COLO668 (cell line): ENCODE data around the gene ITPK1.
A peak's percentile ranks its signal among the peaks of the same experiment; 100 is the strongest.

Experiments used
- DNase-seq: peaks from one replicate; lab custom pipeline; 2025; ENCODE audit not compliant: unreplicated experiment; lab: John Stamatoyannopoulos, UW

Gene ITPK1

GRCh38 chr14:92956961-92957360, 158.8 kb downstream of the ITPK1 start:
- peak; percentile 86 for DNase-seq

- DNase-seq = no peak
Observed at GRCh38 chr14:92955381-92955780, 160.3 kb downstream of the ITPK1 start.

DNA sequence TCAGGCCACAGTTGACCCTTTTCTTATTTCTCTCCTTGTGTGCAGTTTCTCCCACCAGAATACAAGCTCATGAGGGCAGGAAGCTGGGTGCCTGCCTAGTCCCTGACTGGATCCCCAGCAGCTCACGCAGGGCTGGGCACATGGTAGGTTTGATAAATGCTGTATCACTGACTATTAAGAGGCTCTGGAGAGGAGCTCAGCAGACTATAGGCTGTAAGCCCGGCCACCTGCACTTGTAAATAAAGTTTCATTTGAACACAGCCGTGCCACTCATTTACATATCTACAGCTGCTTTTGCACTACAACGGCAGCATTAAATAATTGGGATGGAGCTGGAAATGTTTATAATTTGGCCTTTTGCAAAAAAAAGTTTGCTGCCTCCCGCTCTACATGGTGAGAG, 160.8 kb downstream of the ITPK1 start:
- no peak for DNase-seq

GRCh38 chr14:92953526-92953925, 162.2 kb downstream of the ITPK1 start:
- no peak for DNase-seq

- DNase-seq = no peak
Observed at GRCh38 chr14:92952481-92953298, 163.0 kb downstream of the ITPK1 start.

- DNase-seq = peak; percentile 88
Observed at GRCh38 chr14:92951912-92952471, 163.7 kb downstream of the ITPK1 start.

GRCh38 chr14:92951261-92951660, 164.5 kb downstream of the ITPK1 start:
- DNase-seq = no peak

DNA sequence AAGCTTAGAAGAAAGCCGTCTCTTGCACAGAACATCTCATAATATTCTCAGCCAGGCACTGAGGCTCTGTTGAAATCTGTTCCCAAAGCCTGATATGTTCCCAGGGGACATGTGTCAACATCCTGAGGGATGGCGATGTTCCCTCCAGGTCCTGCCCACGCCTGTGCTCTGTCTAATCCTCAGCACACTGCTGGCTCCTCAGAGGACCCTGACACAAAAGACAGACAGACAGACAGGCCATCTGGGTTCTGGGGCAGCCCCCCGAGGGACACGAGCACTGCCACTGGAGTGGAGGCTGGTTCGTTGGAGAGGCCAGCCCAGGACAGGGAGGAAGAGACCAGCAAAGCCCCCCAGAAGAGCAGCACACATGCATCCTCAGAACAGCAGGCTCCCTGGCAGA, 165.0 kb downstream of the ITPK1 start:
- no peak for DNase-seq

DNA sequence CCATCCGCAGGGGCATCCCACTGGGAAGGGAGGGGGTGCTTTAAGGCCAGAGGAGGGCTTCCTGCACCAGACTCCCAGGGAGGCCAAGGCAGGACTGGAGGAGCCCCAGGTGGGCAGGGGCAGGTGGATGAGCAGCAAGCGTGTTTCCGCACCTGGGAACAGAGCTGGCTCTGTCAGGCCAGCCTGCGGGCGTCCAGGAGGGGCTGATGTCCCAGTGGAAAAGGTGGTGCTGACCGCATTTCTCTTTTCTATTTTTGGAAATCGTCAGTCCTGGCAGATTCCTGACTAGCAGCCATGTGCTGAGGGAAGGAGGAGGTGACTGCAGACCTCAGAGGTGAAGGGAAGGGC, 165.6 kb downstream of the ITPK1 start:
- no peak for DNase-seq

DNA sequence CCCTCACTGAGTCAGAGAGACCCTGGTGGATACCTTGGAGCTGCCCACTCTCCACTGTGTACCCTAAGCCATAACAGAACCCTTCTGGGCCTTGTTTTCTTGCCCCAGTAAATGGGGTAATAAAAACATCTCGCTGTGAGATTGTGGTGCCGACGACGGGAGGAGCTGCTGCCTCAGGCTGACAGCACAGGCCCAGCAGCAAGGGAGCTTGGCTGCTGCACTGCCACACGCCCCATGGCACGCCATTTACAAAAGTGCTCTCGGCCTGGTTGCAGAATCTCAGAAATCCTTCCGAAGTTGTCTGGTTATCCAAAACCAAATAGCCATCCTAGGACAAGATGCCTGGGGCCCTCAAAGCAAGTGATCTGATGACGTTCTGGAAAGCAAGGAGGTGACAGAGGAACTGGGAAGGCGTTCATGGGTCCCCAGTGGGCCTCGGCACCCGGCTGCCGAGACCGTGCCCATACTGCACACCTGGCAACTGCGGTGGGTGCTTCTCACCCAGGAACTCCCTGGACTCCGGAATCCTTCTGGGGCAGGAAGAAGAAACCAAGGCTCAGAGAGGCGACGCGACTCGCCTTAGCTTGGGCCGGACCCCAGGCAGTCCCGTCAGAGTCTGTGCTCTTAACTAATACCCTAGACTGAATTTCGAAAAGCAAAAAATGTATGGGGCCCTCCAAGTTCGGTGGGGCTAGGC, 166.1 kb downstream of the ITPK1 start:
- no peak for DNase-seq

- DNase-seq = no peak
Observed at GRCh38 chr14:92948647-92949046, 167.1 kb downstream of the ITPK1 start.

- no peak for DNase-seq
Observed at GRCh38 chr14:92946847-92947545, 168.7 kb downstream of the ITPK1 start.

- peak; percentile 90 for DNase-seq
Observed at GRCh38 chr14:92945959-92946846, 169.5 kb downstream of the ITPK1 start.

DNA sequence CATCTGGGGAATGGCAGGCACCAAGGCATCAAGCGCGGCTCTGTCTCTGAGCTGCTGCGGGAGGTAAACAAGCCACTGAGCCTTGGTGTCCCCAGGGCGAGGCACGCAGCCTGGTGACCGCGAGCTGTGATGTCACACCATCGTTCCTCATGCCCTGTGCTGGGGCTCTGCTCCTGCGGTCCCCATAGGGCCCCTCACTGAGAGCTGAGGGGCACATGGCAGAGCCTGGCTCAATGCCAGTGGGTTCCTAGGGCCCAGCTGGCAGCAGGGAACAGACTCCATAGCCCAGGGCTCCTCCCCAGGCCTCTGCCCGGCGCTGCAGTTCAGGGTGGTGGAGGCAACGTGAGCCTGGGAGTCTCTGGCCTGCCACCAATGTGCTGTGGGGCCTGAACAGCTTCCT, 170.2 kb downstream of the ITPK1 start:
- DNase-seq = peak; percentile 90

DNA sequence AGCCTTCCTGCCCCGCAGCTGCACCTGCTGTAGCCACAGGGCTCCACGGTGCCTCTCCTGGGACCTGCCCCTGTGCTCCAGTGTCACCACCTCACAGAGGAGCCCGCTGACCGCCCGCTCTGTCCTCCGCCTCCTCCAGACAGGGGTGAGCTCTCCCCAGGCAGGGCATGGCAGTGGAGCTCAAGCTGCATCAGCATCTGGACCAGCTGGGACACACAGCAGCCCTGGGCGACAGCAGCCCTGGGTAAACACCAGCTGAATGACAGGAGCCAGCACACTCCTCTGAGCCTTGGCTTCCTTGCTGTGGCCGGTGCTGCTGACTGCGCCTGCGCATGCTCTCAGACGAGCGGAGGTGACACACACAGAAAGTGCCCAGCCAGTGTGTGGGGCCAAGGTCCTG, 170.7 kb downstream of the ITPK1 start:
- DNase-seq = peak; percentile 96

DNA sequence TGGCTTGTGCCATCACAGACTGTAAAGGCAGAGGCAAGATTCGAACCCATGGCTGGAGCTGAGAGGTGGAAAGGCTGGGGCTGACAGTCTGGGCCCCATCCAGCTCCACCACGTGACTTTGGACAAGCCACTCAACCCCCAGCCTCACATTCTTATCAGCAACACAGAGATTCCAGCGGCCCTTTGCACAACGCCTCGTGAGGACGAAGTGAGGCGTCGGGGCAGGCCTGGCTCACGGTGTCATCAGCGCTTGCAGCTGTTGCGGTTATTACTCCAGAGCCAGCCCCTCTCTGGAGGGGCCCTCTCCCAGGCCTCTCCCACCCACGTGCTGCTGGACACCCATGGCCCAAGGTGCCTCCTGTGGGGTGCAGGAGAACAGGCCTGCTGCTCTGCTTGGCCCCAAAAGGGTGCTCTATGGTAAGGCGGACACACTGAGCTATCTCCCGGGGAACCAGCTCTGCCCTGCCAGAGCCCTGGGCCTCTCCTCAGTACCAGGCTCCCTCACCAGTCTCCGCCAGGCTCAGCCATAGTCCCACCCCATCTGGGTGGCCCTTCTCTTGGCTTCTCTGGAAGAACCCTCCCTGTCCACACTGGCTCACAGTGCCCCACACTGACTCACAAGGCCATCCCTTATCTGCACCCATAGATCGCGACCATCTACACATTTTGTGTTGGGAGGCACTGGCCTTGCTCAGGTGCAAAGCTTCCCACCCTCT, 171.7 kb downstream of the ITPK1 start:
- no peak for DNase-seq

DNA sequence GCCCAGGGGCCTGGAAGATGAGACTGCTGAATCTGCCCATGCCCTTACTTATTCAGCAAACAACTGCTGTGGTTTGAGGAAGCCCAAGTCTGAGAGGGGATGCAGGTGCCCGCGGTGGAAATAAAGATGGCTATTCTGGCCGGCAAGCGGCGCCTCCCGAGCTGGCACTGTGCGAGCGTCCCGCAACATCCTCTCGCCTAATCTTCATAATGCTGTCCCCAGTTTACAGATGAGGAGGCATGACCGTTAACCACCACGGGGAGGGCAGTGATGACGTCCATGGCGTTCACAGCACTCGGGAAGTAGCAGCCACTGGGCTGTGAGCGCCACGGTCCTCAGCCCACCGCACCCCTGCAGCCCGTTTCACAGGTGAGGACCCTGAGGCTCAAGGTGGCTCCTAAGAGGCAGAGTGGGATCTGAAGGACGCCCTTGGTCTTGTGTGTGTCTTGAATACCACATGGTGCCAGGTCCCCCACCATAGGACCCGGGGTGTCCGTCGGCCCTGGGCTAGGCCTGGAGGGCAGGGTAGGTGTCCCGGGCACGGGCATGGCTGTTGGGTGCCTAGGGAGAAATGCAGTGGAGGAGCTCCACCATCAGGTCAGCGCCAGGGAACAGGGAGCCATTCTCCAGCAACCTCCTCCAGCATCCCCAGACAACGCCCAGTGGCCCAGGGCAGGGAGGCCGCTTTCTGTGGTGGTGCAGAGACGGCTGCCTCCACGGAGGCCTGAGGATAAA, 172.6 kb downstream of the ITPK1 start:
- no peak for DNase-seq

- DNase-seq = no peak
Observed at GRCh38 chr14:92942576-92942975, 173.1 kb downstream of the ITPK1 start.

DNA sequence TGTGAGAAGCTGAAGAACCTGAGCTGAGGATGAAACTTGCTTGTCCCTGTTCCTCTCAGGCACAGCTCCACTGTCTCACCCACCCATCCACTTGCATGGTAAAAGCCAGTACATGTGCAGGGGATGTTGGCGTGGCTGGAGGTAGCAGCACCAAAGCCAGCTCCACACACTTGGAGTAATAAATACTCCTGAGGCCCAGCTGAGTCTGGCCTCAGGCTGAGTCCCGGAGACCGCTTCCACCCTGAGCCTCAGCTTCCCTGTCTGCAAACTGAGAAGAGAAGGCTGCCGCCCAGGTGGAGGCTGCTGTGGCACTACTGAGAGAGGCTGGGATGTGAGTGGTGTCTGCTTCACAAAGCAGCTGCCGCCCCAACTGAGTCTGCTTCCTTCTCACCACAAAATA, 173.6 kb downstream of the ITPK1 start:
- DNase-seq = no peak
